GM12878 (cell line): ENCODE measurements around the gene NDOR1. TPM values are rescaled to one million over a fixed set of nuclear protein-coding genes. Genes with fewer than 3 reads are reported as not detected.

Experiments
- ATAC-seq: fragments of 200-7000 bp; cut with Tn5 transposase; 3 replicates; pipeline ENCODE4 v1.9.1; 2020; ENCODE audit warnings: mild to moderate bottlenecking, moderate library complexity
- BruUV-seq: library from RNA; stranded (reverse); fragments of 400-500 nt; replicated peaks from 2 replicates; lab custom pipeline; 2021; lab: Mats Ljungman, UMichigan
- CTCF ChIA-PET: fragments of 300-600 bp; sonication (Branson Sonifier 250); formaldehyde crosslinking; extraction: SDS; loops from one replicate; lab custom pipeline; 2021; ENCODE audit warnings: inconsistent platforms; lab: Yijun Ruan, JAX
- POLR2A ChIA-PET: fragments of 350-600 bp; formaldehyde crosslinking; extraction: SDS; loops from one replicate; lab custom pipeline; 2021; ENCODE audit warnings: inconsistent platforms; lab: Charles Lee
- RAD21 ChIA-PET: fragments of 300-600 bp; sonication (Branson Sonifier 250); formaldehyde crosslinking; loops from one replicate; lab custom pipeline; 2023; ENCODE audit warnings: antibody characterized with exemption; ENCODE audit not compliant: unreplicated experiment; lab: Charles Lee
- SMC1A ChIA-PET: fragments of 300-600 bp; sonication (Branson Sonifier 250); formaldehyde crosslinking; loops from one replicate; lab custom pipeline; 2023; ENCODE audit not compliant: unreplicated experiment, uncharacterized antibody; lab: Charles Lee
- DNase-seq: peaks from one replicate; pipeline ENCODE4 v3.0.0-alpha.2; 2011; ENCODE audit warnings: low read depth, low spot score
- FAIRE-seq: peaks from 3 replicates; lab custom pipeline; 2011; peaks lifted over from hg19 to GRCh38; lab: Jason Lieb, UNC
- H2AFZ ChIP-seq: 2 replicates; pipeline ENCODE4 v1.6.0; 2011; ENCODE audit warnings: low read depth, low read length, control low read depth; ENCODE audit not compliant: control insufficient read depth
- H3K27ac ChIP-seq: 2 replicates; pipeline ENCODE4 v1.5.1; 2011; ENCODE audit warnings: control low read depth; ENCODE audit not compliant: control insufficient read depth, insufficient read depth
- H3K27me3 ChIP-seq, 2 experiments: replicated peaks in 1 of 2; 2 replicates each; pipeline versions ENCODE4 v1.6.0 to v1.6.1; 2011; ENCODE audit warnings: low read length in 1 of 2; ENCODE audit not compliant: control insufficient read depth in 2 of 2, insufficient read depth in 2 of 2
- H3K36me3 ChIP-seq, 2 experiments: 2 replicates each; pipeline ENCODE4 v1.5.1; 2011; ENCODE audit warnings: low read length in 1 of 2; ENCODE audit not compliant: control insufficient read depth in 2 of 2, insufficient read depth in 2 of 2
- H3K4me1 ChIP-seq: 2 replicates; pipeline ENCODE4 v1.6.1; 2011; ENCODE audit warnings: mild to moderate bottlenecking, low read length, moderate library complexity, mixed read lengths; ENCODE audit not compliant: control insufficient read depth, insufficient read depth
- H3K4me2 ChIP-seq: 2 replicates; pipeline ENCODE4 v1.6.0; 2011; ENCODE audit warnings: control low read depth; ENCODE audit not compliant: control insufficient read depth, insufficient read depth
- H3K4me3 ChIP-seq: fragments of 200-600 bp; sonication (generic); 2 replicates; pipeline ENCODE4 v1.5.1; 2016
- H3K79me2 ChIP-seq: 2 replicates; pipeline ENCODE4 v1.6.0; 2011; ENCODE audit warnings: low read length; ENCODE audit not compliant: control insufficient read depth, insufficient read depth
- H3K9ac ChIP-seq: 2 replicates; pipeline ENCODE4 v1.8.0; 2011; ENCODE audit warnings: low read length, control low read depth, mixed read lengths; ENCODE audit not compliant: control insufficient read depth, insufficient read depth
- H3K9me3 ChIP-seq: replicated peaks from 3 replicates; pipeline ENCODE4 v1.5.1; 2011; ENCODE audit warnings: mild to moderate bottlenecking, low read length; ENCODE audit not compliant: control insufficient read depth, insufficient read depth
- H4K20me1 ChIP-seq: 2 replicates; pipeline ENCODE4 v1.6.0; 2011; ENCODE audit not compliant: control insufficient read depth, insufficient read depth
- BRCA1 ChIP-seq: IDR thresholded peaks from 2 replicates; pipeline ENCODE4 v1.6.1; 2011; ENCODE audit warnings: low read depth, low read length, improper control_type of control experiment
- CTCF ChIP-seq, 3 experiments: IDR thresholded peaks in 2 of 3; conservative IDR thresholded peaks in 1 of 3; 2 replicates each; pipeline ENCODE4 v1.5.1; 2011; ENCODE audit warnings: low read depth in 3 of 3, low read length in 3 of 3, mild to moderate bottlenecking in 3 of 3, control low read depth in 2 of 3, moderate library complexity in 2 of 3, inconsistent platforms in 1 of 3, mixed read lengths in 1 of 3; ENCODE audit not compliant: control insufficient read depth in 2 of 3, insufficient read depth in 1 of 3; ENCODE audit errors: extremely low read depth in 1 of 3
- E2F4 ChIP-seq: IDR thresholded peaks from 2 replicates; pipeline ENCODE4 v1.6.1; 2012; ENCODE audit warnings: low read depth, low read length, improper control_type of control experiment
- HCFC1 ChIP-seq: fragments of 150-350 bp; IDR thresholded peaks from 2 replicates; pipeline ENCODE4 v1.6.1; 2014; ENCODE audit warnings: low read length
- JUNB ChIP-seq: IDR thresholded peaks from 2 replicates; pipeline ENCODE4 v1.6.1; 2016; ENCODE audit warnings: antibody characterized with exemption, mild to moderate bottlenecking
- KDM1A ChIP-seq: fragments of 200-600 bp; sonication (generic); IDR thresholded peaks from 2 replicates; pipeline ENCODE4 v1.6.1; 2016; ENCODE audit warnings: borderline replicate concordance
- MLLT1 ChIP-seq: fragments of 450-650 bp; IDR thresholded peaks from 2 replicates; pipeline ENCODE4 v1.6.1; 2016; ENCODE audit warnings: mild to moderate bottlenecking
- MTA3 ChIP-seq: IDR thresholded peaks from 2 replicates; pipeline ENCODE4 v1.6.1; 2012; ENCODE audit warnings: low read length, inconsistent platforms, borderline replicate concordance
- MYB ChIP-seq: fragments of 150-350 bp; IDR thresholded peaks from 2 replicates; pipeline ENCODE4 v1.6.1; 2014; ENCODE audit warnings: mild to moderate bottlenecking, low read depth, low read length, borderline replicate concordance
- NR2C1 ChIP-seq: fragments of 450-650 bp; IDR thresholded peaks from 2 replicates; pipeline ENCODE4 v1.6.1; 2017; ENCODE audit warnings: antibody characterized with exemption, mild to moderate bottlenecking, moderate library complexity
- PML ChIP-seq: IDR thresholded peaks from 2 replicates; pipeline ENCODE4 v1.6.1; 2012; ENCODE audit warnings: low read length, inconsistent platforms
- POLR2A ChIP-seq: IDR thresholded peaks from 2 replicates; pipeline ENCODE4 v1.6.1; 2011; ENCODE audit warnings: low read depth, mild to moderate bottlenecking, low read length
- TAF1 ChIP-seq: IDR thresholded peaks from 2 replicates; pipeline ENCODE4 v1.6.1; 2011; ENCODE audit warnings: mild to moderate bottlenecking, low read depth, low read length, borderline replicate concordance
- USF2 ChIP-seq: IDR thresholded peaks from 2 replicates; pipeline ENCODE4 v1.6.1; 2011; ENCODE audit warnings: low read depth, low read length, improper control_type of control experiment, borderline replicate concordance
- YBX1 ChIP-seq: fragments of 450-650 bp; IDR thresholded peaks from 2 replicates; pipeline ENCODE4 v1.6.1; 2016; ENCODE audit warnings: antibody characterized with exemption
- WGBS: methylation state at CpG from one replicate; pipeline ENCODE4 v1.1.6; 2016; ENCODE audit warnings: low lambda C conversion rate; ENCODE audit not compliant: insufficient replicate concordance, insufficient coverage; ENCODE audit errors: missing lambda C conversion rate; 5-methylcytosine and 5-hydroxymethylcytosine counted together
- in situ Hi-C: fragments of 300-500 bp; cut with MboI; formaldehyde crosslinking; loops from 9 replicates; pipeline ENCODE4 v1.14.3; 2018; ENCODE audit warnings: mixed read lengths
- intact Hi-C: fragments of 100-400 bp; cut with micrococcal nuclease; formaldehyde crosslinking; loops from one replicate; pipeline ENCODE4 v1.14.2; 2022; ENCODE audit not compliant: unreplicated experiment
- polyA plus RNA-seq, 11 experiments: library from polyadenylated mRNA; depleted of rRNA in 4 of 11; unstranded in 6 of 11; stranded (reverse) in 5 of 11; fragments of >200 nt; fragmentation: Nextera tagmentation in 4 of 11; fragmentation: Illumina TruSeq in 1 of 11; extraction: Ambion mirVana in 4 of 11; extraction: Trizol in 1 of 11; gene quantifications; 1 replicate in 1 of 11; 2 replicates in 10 of 11; pipeline versions ENCODE4 v1.2.1 to v1.2.3, GENCODE V29; 2011 to 2016; ENCODE audit warnings: inconsistent platforms in 2 of 11, missing spikeins in 2 of 11, low read depth in 1 of 11
- total RNA-seq, 4 experiments: library from RNA; depleted of rRNA in 3 of 4; stranded (reverse); fragments of >200 nt in 3 of 4; fragmentation: Illumina TruSeq in 1 of 4; extraction: Trizol in 1 of 4; gene quantifications; 2 replicates each; pipeline versions ENCODE4 v1.2.1 to v1.2.3, GENCODE V29; 2013 to 2021

The NDOR1 gene
- total and polyA plus RNA-seq, 10 of the 15 experiments (the other 5 are each of a cell fraction or from before 2014, with no cell fraction given): 0.04 to 32.9 (median 11.1) TPM

- Histone ChIP-seq H3K36me3 (peaks cover 0 to 4% of the 10 kb centered on the region in 2 experiments; a peak in 3 of 4 replicates), H3K9me3 (no peaks in the 10 kb centered on the region), H4K20me1 (no peaks in the 10 kb centered on the region), H3K27me3 (no peaks in the 10 kb centered on the region), H3K27ac (no peak overlapping the region), H3K4me1 (no peaks in the 10 kb centered on the region), H2AFZ (no peak overlapping the region), H3K4me2 (no peak overlapping the region), H3K79me2 (no peaks in the 10 kb centered on the region), H3K4me3 (no peak overlapping the region), H3K9ac (no peak overlapping the region)
- intact Hi-C loops (no loop called here), in situ Hi-C loops (no loop called here)
- CTCF ChIA-PET: interaction anchor here (0.6 to 1.1 kb wide), 2 partner anchors 12 to 13 kb away, joined by 3 read pairs; partner anchors contain the start of gene RNF224
- no peak for ATAC-seq
- SMC1A ChIA-PET: no interaction called here
- RAD21 ChIA-PET: interaction anchor here (0.6 kb wide), 1 partner anchor 22 kb away, joined by 3 read pairs; no protein-coding TSS in a partner anchor
- TF ChIP-seq KDM1A: no peak
- TF ChIP-seq MYB: no peak
- TF ChIP-seq MTA3: no peak
- peak in 1 of 3 experiments; percentile 3; a peak in 1 of 6 replicates for TF ChIP-seq CTCF (IDR thresholded peaks at IDR 0.05 in 2 of 3, conservative IDR thresholded peaks at IDR 0.05 in 1 of 3; ENCODE audit: control insufficient read depth in 2 of 3, extremely low read depth in 1 of 3, insufficient read depth in 1 of 3, low read depth in 3 of 3, low read length in 3 of 3)
- no peak for TF ChIP-seq BRCA1
- TF ChIP-seq YBX1: no peak
- no peak for TF ChIP-seq TAF1
- peak; percentile 28; the same call in 1 of the 2 replicates for TF ChIP-seq POLR2A
- no peak for TF ChIP-seq PML
- no peak for TF ChIP-seq NR2C1
- no peak for TF ChIP-seq E2F4
- TF ChIP-seq MLLT1: no peak
- TF ChIP-seq HCFC1: no peak
- no peak for TF ChIP-seq USF2
- TF ChIP-seq JUNB: no peak
- DNase-seq: no peak
- WGBS: 94% methylated on average over 46 of the region's 49 CpGs
- POLR2A ChIA-PET: interaction anchor here (0.5 kb wide), 1 partner anchor 81 kb away, joined by 3 read pairs; no protein-coding TSS in a partner anchor
- BruUV-seq: no TSS peak
- FAIRE-seq: no peak
These were observed 7.9 kb downstream of the NDOR1 start for GRCh38 chr9:137213160-137214060.
